Mesenchymal stem cell (in vitro differentiated cells and primary cell): ENCODE data around the gene KCNT1.

Experiments
- DNase-seq: peaks from one replicate; pipeline ENCODE4 v3.0.0-alpha.2; 2013
- H2AFZ ChIP-seq: one replicate; pipeline ENCODE4 v1.6.1; 2013; ENCODE audit warnings: low read depth, mild to moderate bottlenecking, control low read depth, inconsistent platforms, low read length, moderate library complexity
- H2AK5ac ChIP-seq: 2 replicates; pipeline ENCODE4 v1.6.1; 2013; ENCODE audit warnings: low read length, moderate library complexity, mild to moderate bottlenecking, inconsistent platforms; ENCODE audit not compliant: severe bottlenecking
- H2BK120ac ChIP-seq: one replicate; pipeline ENCODE4 v1.6.1; 2013; ENCODE audit warnings: low read depth, mild to moderate bottlenecking, inconsistent platforms, low read length, moderate library complexity
- H2BK12ac ChIP-seq, 2 experiments: one replicate each; pipeline ENCODE4 v1.6.1; 2013; ENCODE audit warnings: inconsistent platforms in 2 of 2, low read length in 2 of 2, mild to moderate bottlenecking in 2 of 2, moderate library complexity in 2 of 2, control low read depth in 1 of 2
- H2BK15ac ChIP-seq: one replicate; pipeline ENCODE4 v1.6.1; 2013; ENCODE audit warnings: mild to moderate bottlenecking, low read depth, inconsistent platforms; ENCODE audit not compliant: poor library complexity, severe bottlenecking
- H2BK5ac ChIP-seq: 2 replicates; pipeline ENCODE4 v1.6.1; 2013; ENCODE audit warnings: low read depth, mild to moderate bottlenecking, low read length, control low read depth, inconsistent platforms; ENCODE audit not compliant: poor library complexity, severe bottlenecking
- H3K14ac ChIP-seq, 2 experiments: one replicate each; pipeline ENCODE4 v1.6.1; 2013; ENCODE audit warnings: inconsistent platforms in 2 of 2, low read length in 2 of 2, control low read depth in 1 of 2, mild to moderate bottlenecking in 1 of 2, moderate library complexity in 1 of 2
- H3K18ac ChIP-seq, 2 experiments: one replicate each; pipeline ENCODE4 v1.6.1; 2013; ENCODE audit warnings: inconsistent platforms in 2 of 2, low read length in 2 of 2, control low read depth in 1 of 2, low read depth in 1 of 2, mild to moderate bottlenecking in 1 of 2
- H3K23ac ChIP-seq, 2 experiments: one replicate each; pipeline ENCODE4 v1.6.1; 2013; ENCODE audit warnings: inconsistent platforms in 2 of 2, low read length in 2 of 2, mild to moderate bottlenecking in 2 of 2, moderate library complexity in 2 of 2, control low read depth in 1 of 2
- H3K27ac ChIP-seq: 2 replicates; pipeline ENCODE4 v1.5.1; 2013; ENCODE audit warnings: mild to moderate bottlenecking, moderate library complexity, low read length, control low read depth, inconsistent platforms; ENCODE audit not compliant: poor library complexity, severe bottlenecking
- H3K27me3 ChIP-seq, 2 experiments: 2 replicates each; pipeline versions ENCODE4 v1.6.1 to v1.7.0; 2013; ENCODE audit warnings: low read length in 2 of 2, mild to moderate bottlenecking in 2 of 2, moderate library complexity in 2 of 2, control low read depth in 1 of 2, inconsistent platforms in 1 of 2; ENCODE audit not compliant: control insufficient read depth in 1 of 2, insufficient read depth in 1 of 2
- H3K36me3 ChIP-seq, 2 experiments: 2 replicates each; pipeline versions ENCODE4 v1.6.1 to v1.7.0; 2013; ENCODE audit warnings: low read length in 2 of 2, control low read depth in 1 of 2, inconsistent platforms in 1 of 2, low read depth in 1 of 2, mild to moderate bottlenecking in 1 of 2; ENCODE audit not compliant: insufficient read depth in 2 of 2, control insufficient read depth in 1 of 2
- H3K4ac ChIP-seq, 2 experiments: one replicate each; pipeline ENCODE4 v1.6.1; 2013; ENCODE audit warnings: inconsistent platforms in 2 of 2, low read length in 2 of 2, mild to moderate bottlenecking in 2 of 2, moderate library complexity in 2 of 2, control low read depth in 1 of 2, low read depth in 1 of 2
- H3K4me1 ChIP-seq: 2 replicates; pipeline ENCODE4 v1.6.1; 2013; ENCODE audit warnings: low read depth, low read length, control low read depth; ENCODE audit not compliant: control insufficient read depth, insufficient read depth
- H3K4me2 ChIP-seq: 2 replicates; pipeline ENCODE4 v1.6.1; 2013; ENCODE audit warnings: low read length, mild to moderate bottlenecking, inconsistent platforms; ENCODE audit not compliant: poor library complexity, severe bottlenecking
- H3K4me3 ChIP-seq, 2 experiments: 2 replicates each; pipeline versions ENCODE4 v1.5.1 to v1.7.0; 2013; ENCODE audit warnings: low read length in 2 of 2, mild to moderate bottlenecking in 2 of 2, control low read depth in 1 of 2, low read depth in 1 of 2; ENCODE audit not compliant: insufficient read depth in 1 of 2
- H3K79me1 ChIP-seq: replicated peaks from 2 replicates; pipeline ENCODE4 v1.6.1; 2013; ENCODE audit warnings: mild to moderate bottlenecking, control low read depth, low read length, inconsistent platforms; ENCODE audit not compliant: poor library complexity, severe bottlenecking
- H3K9ac ChIP-seq: 2 replicates; pipeline ENCODE4 v1.7.0; 2013; ENCODE audit warnings: mild to moderate bottlenecking, low read length, moderate library complexity
- H3K9me3 ChIP-seq: 2 replicates; pipeline ENCODE4 v1.7.0; 2013; ENCODE audit warnings: mild to moderate bottlenecking, low read length; ENCODE audit not compliant: control insufficient read depth
- H4K8ac ChIP-seq: one replicate; pipeline ENCODE4 v1.6.1; 2013; ENCODE audit warnings: inconsistent platforms, mild to moderate bottlenecking, low read length, moderate library complexity
- H4K91ac ChIP-seq: one replicate; pipeline ENCODE4 v1.6.1; 2013; ENCODE audit warnings: mild to moderate bottlenecking, low read length, inconsistent platforms
- WGBS: methylation state at CpG from one replicate; pipeline ENCODE4 v1.1.7; 2013; ENCODE audit warnings: mixed read lengths; 5-methylcytosine and 5-hydroxymethylcytosine counted together

KCNT1 gene

GRCh38 chr9:135787776-135788575 lies 86.0 kb downstream of the KCNT1 start:
- no peak overlapping the region for H3K4ac ChIP-seq

GRCh38 chr9:135788576-135789300 lies 86.8 kb downstream of the KCNT1 start:
- Histone ChIP-seq H2BK5ac (no peak overlapping the region), H3K18ac (no peak overlapping the region), H3K23ac (no peak overlapping the region), H4K91ac (no peak overlapping the region), H3K4me3 (no peak overlapping the region), H3K4me1 (no peaks in the 10 kb centered on the region), H3K27ac (no peak overlapping the region), H3K4me2 (no peak overlapping the region), H3K27me3 (peaks cover 5 to 46% of the 10 kb centered on the region in 2 experiments), H3K14ac (no peak overlapping the region), H3K36me3 (no peaks in the 10 kb centered on the region), H2AK5ac (no peak overlapping the region), H3K9ac (no peak overlapping the region), H2AFZ (no peak overlapping the region), H2BK12ac (no peak overlapping the region), H3K9me3 (no peaks in the 10 kb centered on the region), H3K4ac (no peak overlapping the region), H2BK15ac (no peak overlapping the region), H2BK120ac (no peak overlapping the region), H3K79me1 (no peaks in the 10 kb centered on the region), H4K8ac (no peak overlapping the region)
- WGBS, result 84% methylated on average over 36 of the region's 36 CpGs
- DNase-seq, result no peak

More at GRCh38 chr9:135787776-135788575, 86.0 kb downstream of the KCNT1 start:
- H3K27me3 ChIP-seq, result peaks cover 0 to 40% of the 10 kb centered on the region in 2 experiments
- WGBS, result 88% methylated on average over 38 of the region's 38 CpGs
- no peak overlapping the region for H2AFZ ChIP-seq
- no peak overlapping the region for H3K4me3 ChIP-seq
- no peaks in the 10 kb centered on the region for H3K79me1 ChIP-seq
- no peak overlapping the region for H3K23ac ChIP-seq
- H3K18ac ChIP-seq, result no peak overlapping the region
- no peak for DNase-seq
- H4K8ac ChIP-seq, result no peak overlapping the region
- H3K4me2 ChIP-seq, result no peak overlapping the region
- H3K27ac ChIP-seq, result no peak overlapping the region
- no peak overlapping the region for H2AK5ac ChIP-seq
- no peak overlapping the region for H2BK120ac ChIP-seq
- H2BK12ac ChIP-seq, result no peak overlapping the region
- H3K4me1 ChIP-seq, result no peaks in the 10 kb centered on the region
- no peaks in the 10 kb centered on the region for H3K36me3 ChIP-seq
- H3K14ac ChIP-seq, result no peak overlapping the region
- no peak overlapping the region for H2BK5ac ChIP-seq
- no peaks in the 10 kb centered on the region for H3K9me3 ChIP-seq
- no peak overlapping the region for H2BK15ac ChIP-seq
- H3K9ac ChIP-seq, result no peak overlapping the region
- H4K91ac ChIP-seq, result no peak overlapping the region

- no peaks in the 10 kb centered on the region for H3K4me1 ChIP-seq
- H2BK15ac ChIP-seq, result no peak overlapping the region
- no peak overlapping the region for H2BK12ac ChIP-seq
Observed at GRCh38 chr9:135789838-135790291, 87.9 kb downstream of the KCNT1 start.

GRCh38 chr9:135790356-135790755 lies 88.4 kb downstream of the KCNT1 start:
- Histone ChIP-seq H3K18ac (no peak overlapping the region), H4K91ac (no peak overlapping the region), H3K4me1 (no peaks in the 10 kb centered on the region), H3K27me3 (peaks cover 10 to 60% of the 10 kb centered on the region in 2 experiments), H3K9me3 (no peaks in the 10 kb centered on the region), H3K4me2 (no peak overlapping the region), H3K79me1 (no peaks in the 10 kb centered on the region), H3K36me3 (no peaks in the 10 kb centered on the region), H4K8ac (no peak overlapping the region), H2BK12ac (no peak overlapping the region), H3K4ac (no peak overlapping the region), H3K27ac (no peak overlapping the region), H2AK5ac (no peak overlapping the region), H2BK120ac (no peak overlapping the region), H2AFZ (no peak overlapping the region), H3K4me3 (no peak overlapping the region), H3K23ac (no peak overlapping the region), H3K14ac (no peak overlapping the region), H2BK15ac (no peak overlapping the region), H2BK5ac (no peak overlapping the region), H3K9ac (no peak overlapping the region)
- WGBS, result 92% methylated on average over 10 of the region's 10 CpGs
- no peak for DNase-seq

More at GRCh38 chr9:135789838-135790291, 87.9 kb downstream of the KCNT1 start:
- Histone ChIP-seq H3K14ac (no peak overlapping the region), H3K18ac (no peak overlapping the region), H4K8ac (no peak overlapping the region), H2AK5ac (no peak overlapping the region), H3K79me1 (no peaks in the 10 kb centered on the region), H2BK120ac (no peak overlapping the region), H3K27me3 (peaks cover 10 to 58% of the 10 kb centered on the region in 2 experiments), H3K4me2 (no peak overlapping the region), H4K91ac (no peak overlapping the region), H3K23ac (no peak overlapping the region), H3K36me3 (no peaks in the 10 kb centered on the region), H3K4ac (no peak overlapping the region), H3K9me3 (no peaks in the 10 kb centered on the region), H2AFZ (no peak overlapping the region), H3K9ac (no peak overlapping the region), H2BK5ac (no peak overlapping the region), H3K27ac (no peak overlapping the region), H3K4me3 (no peak overlapping the region)
- DNase-seq, result no peak
- 93% methylated on average over 13 of the region's 13 CpGs for WGBS
